SK-N-SH (cell line): ENCODE measurements around the gene BRD3.

Experiments
- CHD2 ChIP-seq: fragments of 150-350 bp; IDR thresholded peaks from 2 replicates; pipeline ENCODE4 v1.6.1; 2018; ENCODE audit warnings: low read length; ENCODE audit not compliant: partially characterized antibody
- CTCF ChIP-seq: fragments of 200-600 bp; sonication (generic); IDR thresholded peaks from 2 replicates; pipeline ENCODE4 v1.6.1; 2017; ENCODE audit warnings: antibody characterized with exemption, mild to moderate bottlenecking, moderate library complexity
- EZH2phosphoT487 ChIP-seq: fragments of 200-600 bp; sonication (generic); IDR thresholded peaks from 2 replicates; pipeline ENCODE4 v1.6.1; 2017; ENCODE audit warnings: low read depth, mixed run types, mild to moderate bottlenecking, antibody characterized with exemption, moderate library complexity, borderline replicate concordance
- IRF3 ChIP-seq: fragments of 150-350 bp; IDR thresholded peaks from 2 replicates; pipeline ENCODE4 v1.6.1; 2016; ENCODE audit warnings: mild to moderate bottlenecking, low read depth, low read length
- RAD21 ChIP-seq: IDR thresholded peaks from 2 replicates; pipeline ENCODE4 v1.6.1; 2012; ENCODE audit warnings: mild to moderate bottlenecking, low read length
- REST ChIP-seq: IDR thresholded peaks from 2 replicates; pipeline ENCODE4 v1.6.1; 2012; ENCODE audit warnings: mild to moderate bottlenecking, low read depth, low read length, moderate library complexity
- TAF1 ChIP-seq: IDR thresholded peaks from 2 replicates; pipeline ENCODE4 v1.6.1; 2012; ENCODE audit warnings: low read depth, mild to moderate bottlenecking, low read length, moderate library complexity, borderline replicate concordance

GRCh38 chr9:134058716-134059115 lies 9.1 kb downstream of the BRD3 start:
- TF ChIP-seq CTCF (peak; percentile 27; the same call in 1 of the 2 replicates), EZH2phosphoT487 (no peak), CHD2 (no peak), REST (no peak), TAF1 (no peak), RAD21 (peak; percentile 3; the same call in 1 of the 2 replicates), IRF3 (no peak)
